HG02973 (cell line): ENCODE measurements around the gene TMEM239.
"Not testable (repeated sequence)": the region's sequence is repeated elsewhere in the genome, so short reads cannot be mapped to it uniquely, and the experiment has no call there.

Experiments
- ATAC-seq: cut with Tn5 transposase; IDR thresholded peaks from one replicate; pipeline ENCODE4 v1.9.1; 2021; ENCODE audit warnings: moderate library complexity; ENCODE audit not compliant: unreplicated experiment

The TMEM239 gene

GRCh38 chr20:2799688-2800520 is 16.3 kb upstream of the TMEM239 start:
- no peak for ATAC-seq

GRCh38 chr20:2800521-2801285 is 15.5 kb upstream of the TMEM239 start, which contains the start of gene CPXM1:
CPXM1 (minus strand) TSS chr20:2800627; CDS start chr20:2800572, 55 bp downstream.
- peak; percentile 49 for ATAC-seq

GRCh38 chr20:2801286-2801728 is 14.9 kb upstream of the TMEM239 start:
- ATAC-seq: peak; percentile 23

GRCh38 chr20:2804041-2804828 is 11.9 kb upstream of the TMEM239 start:
- no peak for ATAC-seq

- no peak for ATAC-seq
Observed at GRCh38 chr20:2804852-2805688, 11.1 kb upstream of the TMEM239 start.

- ATAC-seq: no peak
Observed at GRCh38 chr20:2805689-2806350, 10.3 kb upstream of the TMEM239 start.

- no peak for ATAC-seq
Observed at GRCh38 chr20:2806351-2806701, 9.8 kb upstream of the TMEM239 start.

GRCh38 chr20:2807019-2807418 is 9.1 kb upstream of the TMEM239 start:
- ATAC-seq: no peak

- not testable (repeated sequence) for ATAC-seq
Observed at GRCh38 chr20:2807929-2808328, 8.2 kb upstream of the TMEM239 start.

GRCh38 chr20:2809690-2810089 is 6.5 kb upstream of the TMEM239 start:
- ATAC-seq: no peak

GRCh38 chr20:2812189-2812588 is 4.0 kb upstream of the TMEM239 start:
- no peak for ATAC-seq

- no peak for ATAC-seq
Observed at GRCh38 chr20:2814076-2814475, 2.1 kb upstream of the TMEM239 start.

GRCh38 chr20:2814587-2815051 is 1.5 kb upstream of the TMEM239 start, which contains the start of gene C20orf141:
C20orf141 (plus strand) TSS chr20:2814987; CDS start chr20:2815185, 198 bp downstream.
- no peak for ATAC-seq

- ATAC-seq: no peak
Observed at GRCh38 chr20:2815242-2815900, 793 bp upstream of the TMEM239 start.

- no peak for ATAC-seq
Observed at GRCh38 chr20:2816583-2817340, 598 bp downstream of the TMEM239 start.

GRCh38 chr20:2817341-2817726 is 1.2 kb downstream of the TMEM239 start:
- no peak for ATAC-seq

- ATAC-seq: no peak
Observed at GRCh38 chr20:2817891-2818595, 1.9 kb downstream of the TMEM239 start.
